ENCODE data around the gene EEF1AKMT1.

DNA sequence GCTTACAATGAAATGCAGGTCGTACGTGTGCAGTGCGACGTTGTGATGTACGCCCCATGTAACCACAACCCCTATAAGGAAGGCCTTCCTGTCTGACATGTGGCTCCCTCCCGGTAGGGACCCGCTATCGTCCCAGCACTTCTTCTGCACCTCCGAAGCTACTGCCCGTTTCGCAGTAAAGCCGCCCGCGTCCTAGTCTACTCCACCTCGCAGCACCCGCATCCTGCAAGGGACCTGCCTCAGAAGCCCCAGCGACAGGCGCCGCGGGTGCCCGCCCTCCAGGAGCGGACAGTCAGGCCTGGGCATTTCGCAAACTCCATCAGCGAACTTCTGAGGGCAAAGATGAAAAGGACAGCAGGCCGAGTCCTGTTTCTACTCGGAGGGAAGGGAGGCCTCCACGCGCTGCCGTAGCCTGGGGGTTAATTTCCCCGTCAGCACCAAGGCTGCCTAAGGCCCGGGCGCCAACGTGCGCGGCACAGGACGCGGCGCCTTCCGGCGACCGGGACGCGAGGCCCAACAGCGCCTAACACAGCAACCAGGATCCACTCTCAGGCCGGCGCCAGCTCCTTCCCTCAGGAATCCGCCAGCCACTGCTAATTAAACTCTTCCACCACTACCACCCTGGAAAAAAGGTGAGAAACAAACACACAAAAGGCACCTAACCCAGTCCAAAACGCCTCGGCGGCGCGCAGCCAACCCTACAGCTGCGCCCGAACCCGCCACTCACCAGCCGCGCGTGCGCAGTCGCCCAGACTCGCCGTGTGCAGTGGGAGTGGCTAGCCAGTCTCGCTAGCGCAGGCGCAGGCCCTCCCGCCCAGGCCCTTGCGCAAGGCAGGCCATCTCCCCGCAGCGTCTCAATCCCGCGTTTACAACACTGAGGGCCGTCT is at the start of gene EEF1AKMT1:
- TF ChIP-seq, protein P1, sequence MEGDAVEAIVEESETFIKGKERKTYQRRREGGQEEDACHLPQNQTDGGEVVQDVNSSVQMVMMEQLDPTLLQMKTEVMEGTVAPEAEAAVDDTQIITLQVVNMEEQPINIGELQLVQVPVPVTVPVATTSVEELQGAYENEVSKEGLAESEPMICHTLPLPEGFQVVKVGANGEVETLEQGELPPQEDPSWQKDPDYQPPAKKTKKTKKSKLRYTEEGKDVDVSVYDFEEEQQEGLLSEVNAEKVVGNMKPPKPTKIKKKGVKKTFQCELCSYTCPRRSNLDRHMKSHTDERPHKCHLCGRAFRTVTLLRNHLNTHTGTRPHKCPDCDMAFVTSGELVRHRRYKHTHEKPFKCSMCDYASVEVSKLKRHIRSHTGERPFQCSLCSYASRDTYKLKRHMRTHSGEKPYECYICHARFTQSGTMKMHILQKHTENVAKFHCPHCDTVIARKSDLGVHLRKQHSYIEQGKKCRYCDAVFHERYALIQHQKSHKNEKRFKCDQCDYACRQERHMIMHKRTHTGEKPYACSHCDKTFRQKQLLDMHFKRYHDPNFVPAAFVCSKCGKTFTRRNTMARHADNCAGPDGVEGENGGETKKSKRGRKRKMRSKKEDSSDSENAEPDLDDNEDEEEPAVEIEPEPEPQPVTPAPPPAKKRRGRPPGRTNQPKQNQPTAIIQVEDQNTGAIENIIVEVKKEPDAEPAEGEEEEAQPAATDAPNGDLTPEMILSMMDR (IDR thresholded peaks at IDR 0.05), result no peak
- no peak for TF ChIP-seq EP300 (IDR thresholded peaks at IDR 0.05)

Data from suprapubic skin (tissue), 3 donors.